Measurements from ENCODE around the gene SLC35D2. TPM values are rescaled to one million over a fixed set of nuclear protein-coding genes. Genes with fewer than 3 reads are reported as not detected.

The SLC35D2 gene
- total RNA-seq, 1 experiment from 2014 or later: 32.5 TPM

GRCh38 chr9:96279932-96280331, 103.6 kb downstream of the SLC35D2 start:
- DNase-seq (ENCODE audit: low read depth, low spot score): no peak
- CTCF ChIA-PET: no interaction called here

GRCh38 chr9:96274939-96275338, 108.6 kb downstream of the SLC35D2 start:
- no peak overlapping the region for H3K4me2 ChIP-seq (ENCODE audit: low read length)
- H3K4me3 ChIP-seq (replicated peaks in 1 of 2; ENCODE audit: low read depth in 1 of 2, low read length in 2 of 2): no peak overlapping the region
- TF ChIP-seq ZBTB33 (IDR thresholded peaks at IDR 0.05; ENCODE audit: extremely low read depth, insufficient replicate concordance, low read length): no peak
- TF ChIP-seq JUND (IDR thresholded peaks at IDR 0.05): no peak
- no peak for TF ChIP-seq SIN3A (IDR thresholded peaks at IDR 0.05; ENCODE audit: low read depth)
- no peak for TF ChIP-seq TCF7L2 (IDR thresholded peaks at IDR 0.05; ENCODE audit: borderline replicate concordance, extremely low read depth, insufficient read depth, insufficient read length)
- no peaks in the 10 kb centered on the region for H3K79me2 ChIP-seq (ENCODE audit: insufficient read depth, low read length)
- H3K27ac ChIP-seq (ENCODE audit: low read depth, low read length): no peak overlapping the region
- H2AFZ ChIP-seq (ENCODE audit: low read depth, low read length, poor library complexity, severe bottlenecking): no peak overlapping the region
- ChIA-PET POLR2A (no interaction called here), RAD21 (ENCODE audit: low non-redundant PET in 1 of 2, low total read pairs in 2 of 2, uncharacterized antibody in 2 of 2, unreplicated experiment in 2 of 2) (no interaction called here), CTCF (no interaction called here)
- H3K9me3 ChIP-seq (ENCODE audit: control insufficient read depth in 1 of 2, insufficient read depth in 1 of 2, low read depth in 1 of 2, low read length in 2 of 2): peaks cover 20 to 23% of the 10 kb centered on the region in 2 experiments; a peak in 3 of 4 replicates
- no peaks in the 10 kb centered on the region for H4K20me1 ChIP-seq (ENCODE audit: insufficient read depth)
- H3K36me3 ChIP-seq (ENCODE audit: control insufficient read depth in 1 of 2, insufficient read depth in 2 of 2, low read length in 2 of 2): peaks cover 0 to 10% of the 10 kb centered on the region in 2 experiments
- no peak overlapping the region for H3K9ac ChIP-seq (ENCODE audit: low read length)
- DNase-seq (ENCODE audit: low read depth, low spot score): no peak
- no peaks in the 10 kb centered on the region for H3K27me3 ChIP-seq (ENCODE audit: insufficient read depth, low read length)
- H3K9me2 ChIP-seq (ENCODE audit: insufficient read depth): no peaks in the 10 kb centered on the region
- ATAC-seq: no peak
- no TSS peak for BruUV-seq (replicated peaks)
- peaks cover 0 to 2% of the 10 kb centered on the region in 2 experiments; a peak in 1 of 4 replicates for H3K4me1 ChIP-seq (ENCODE audit: control insufficient read depth in 1 of 2, insufficient read depth in 2 of 2, low read length in 2 of 2)
- intact Hi-C loops (cut with micrococcal nuclease): no loop called here

More at GRCh38 chr9:96279932-96280331, 103.6 kb downstream of the SLC35D2 start:
- no TSS peak for BruUV-seq (replicated peaks)
- no peaks in the 10 kb centered on the region for H3K79me2 ChIP-seq (ENCODE audit: insufficient read depth, low read length)
- no peak overlapping the region for H3K27ac ChIP-seq (ENCODE audit: low read depth, low read length)
- no peaks in the 10 kb centered on the region for H3K9me2 ChIP-seq (ENCODE audit: insufficient read depth)
- no peak overlapping the region for H3K9ac ChIP-seq (ENCODE audit: low read length)
- no peak; the same call in 1 of the 2 replicates for ATAC-seq
- H3K9me3 ChIP-seq (ENCODE audit: control insufficient read depth in 1 of 2, insufficient read depth in 1 of 2, low read depth in 1 of 2, low read length in 2 of 2): peaks cover 1 to 9% of the 10 kb centered on the region in 2 experiments; a peak in 1 of 4 replicates
- peaks cover 0 to 3% of the 10 kb centered on the region in 2 experiments; a peak in 1 of 4 replicates for H3K4me1 ChIP-seq (ENCODE audit: control insufficient read depth in 1 of 2, insufficient read depth in 2 of 2, low read length in 2 of 2)
- intact Hi-C loops (cut with micrococcal nuclease): no loop called here
- H3K27me3 ChIP-seq (ENCODE audit: insufficient read depth, low read length): no peaks in the 10 kb centered on the region
- no peaks in the 10 kb centered on the region; a peak in 1 of 4 replicates for H3K36me3 ChIP-seq (ENCODE audit: control insufficient read depth in 1 of 2, insufficient read depth in 2 of 2, low read length in 2 of 2)
- H2AFZ ChIP-seq (ENCODE audit: low read depth, low read length, poor library complexity, severe bottlenecking): no peak overlapping the region
- no peaks in the 10 kb centered on the region for H4K20me1 ChIP-seq (ENCODE audit: insufficient read depth)
- H3K4me3 ChIP-seq (replicated peaks in 1 of 2; ENCODE audit: low read depth in 1 of 2, low read length in 2 of 2): no peak overlapping the region
- ChIA-PET RAD21 (ENCODE audit: low non-redundant PET in 1 of 2, low total read pairs in 2 of 2, uncharacterized antibody in 2 of 2, unreplicated experiment in 2 of 2) (no interaction called here), POLR2A (no interaction called here)
- H3K4me2 ChIP-seq (ENCODE audit: low read length): no peak overlapping the region
- TF ChIP-seq ZFX (IDR thresholded peaks at IDR 0.05) (no peak), SIN3A (IDR thresholded peaks at IDR 0.05; ENCODE audit: low read depth) (no peak), SP1 (IDR thresholded peaks at IDR 0.05; ENCODE audit: low read depth) (no peak)

Other genes starting within 250 kb of the SLC35D2 start
- gene HSD17B3, start 81.5 kb downstream of the SLC35D2 start, total RNA-seq (2021; ENCODE audit: unreplicated experiment): 0.37 TPM
- 18.1 TPM for gene ZNF367, start 34.7 kb upstream of the SLC35D2 start, total RNA-seq (2021; ENCODE audit: unreplicated experiment)
- 21.0 TPM for gene HABP4, start 66.5 kb upstream of the SLC35D2 start, total RNA-seq (2021; ENCODE audit: unreplicated experiment)
- gene CDC14B, start 236.1 kb upstream of the SLC35D2 start, total RNA-seq (2021; ENCODE audit: unreplicated experiment): 21.6 TPM